Ammon's horn (tissue), 1 donor: ENCODE results near the gene UFC1.
A peak's percentile ranks its signal among the peaks of the same experiment; 100 is the strongest.

Experiments
- DNase-seq: peaks from one replicate; pipeline ENCODE4 v3.0.0-alpha.2; 2016; ENCODE audit warnings: low spot score

UFC1 gene

DNA sequence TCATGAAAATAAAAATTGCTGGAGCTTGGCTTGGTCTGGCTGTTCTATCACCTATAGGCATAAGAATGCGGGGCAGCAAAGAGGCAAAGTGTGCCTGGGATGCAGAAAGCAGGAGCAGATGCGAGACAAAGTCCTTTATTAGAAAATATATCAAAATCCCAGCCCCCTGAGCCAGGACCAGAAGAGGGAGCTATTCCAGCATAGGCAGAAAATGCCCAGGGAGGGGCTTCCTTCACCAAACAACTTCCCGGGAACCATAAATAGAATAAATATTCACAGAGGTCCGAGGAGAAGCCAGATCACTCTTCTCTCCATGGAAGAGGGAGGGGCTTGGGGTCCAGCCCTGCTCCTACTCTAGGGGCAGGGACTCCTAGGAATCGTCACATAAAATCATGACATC lies 17.4 kb downstream of the UFC1 start:
- DNase-seq = no peak

DNA sequence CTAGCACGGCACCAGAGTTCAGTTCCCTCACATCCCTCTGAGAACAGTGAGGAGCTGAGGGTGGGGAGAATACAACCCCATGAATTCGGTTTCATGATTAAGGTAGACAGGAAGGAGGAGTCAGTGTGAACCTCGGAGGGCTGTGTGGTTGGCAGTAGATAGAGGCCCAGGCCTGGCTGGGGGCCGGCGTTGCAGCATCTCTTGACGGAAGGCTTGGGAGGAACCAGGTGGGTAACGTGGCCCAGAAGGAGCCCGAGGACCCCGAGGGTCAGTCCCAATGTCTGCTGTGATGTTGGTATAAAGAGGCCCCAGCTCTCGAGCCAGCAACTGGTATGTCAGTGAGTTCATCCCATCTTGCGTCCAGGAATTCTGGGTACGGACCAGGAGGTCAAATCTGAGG lies 17.9 kb downstream of the UFC1 start:
- no peak for DNase-seq

DNA sequence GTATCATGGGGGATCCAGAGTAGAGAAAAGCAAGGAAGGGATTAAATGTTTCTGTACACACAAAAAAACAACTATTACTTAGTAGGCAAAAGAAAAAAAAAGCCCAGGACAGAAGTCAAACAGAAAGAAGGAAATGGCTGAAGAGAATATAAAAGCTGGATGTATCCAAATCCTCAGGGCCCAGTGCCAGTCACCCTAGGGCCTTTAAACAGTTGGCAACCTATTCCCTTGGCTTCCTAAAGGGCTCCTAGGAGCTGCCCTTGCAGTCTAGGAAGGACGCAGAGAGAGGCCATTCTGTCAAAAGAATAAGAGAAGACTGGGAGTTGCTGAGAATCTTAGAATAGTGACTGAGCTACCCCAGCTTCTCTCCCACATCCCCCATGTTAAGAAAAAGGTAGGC lies 18.6 kb downstream of the UFC1 start:
- no peak for DNase-seq

DNA sequence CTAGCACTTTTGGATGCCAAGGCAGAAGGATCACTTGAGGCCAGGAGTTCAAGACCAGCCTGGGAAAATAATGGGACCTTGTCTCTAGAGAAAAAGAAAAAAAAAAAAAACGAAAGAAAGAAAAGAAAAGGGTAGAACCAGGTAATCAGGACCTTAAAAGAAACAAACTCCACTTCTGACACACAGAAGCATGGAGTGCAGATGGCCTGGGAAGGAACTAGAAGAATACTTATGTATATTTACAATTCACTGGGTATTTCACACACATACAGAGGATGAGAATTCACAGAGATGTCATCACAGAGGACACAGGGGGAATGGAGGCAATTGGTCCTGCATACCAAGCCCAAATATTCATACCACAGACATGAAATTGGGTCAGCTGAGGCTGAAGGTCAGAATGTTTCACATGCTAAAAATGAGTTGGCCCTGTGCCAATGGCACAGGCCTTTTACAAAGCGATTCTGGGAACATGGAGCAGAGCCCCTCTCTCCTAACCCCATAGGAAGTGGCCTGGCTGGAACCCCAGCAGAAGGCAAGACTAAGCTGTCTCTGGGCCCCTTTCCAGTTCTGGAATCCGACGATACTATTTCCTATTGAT lies 19.1 kb downstream of the UFC1 start:
- no peak for DNase-seq

DNA sequence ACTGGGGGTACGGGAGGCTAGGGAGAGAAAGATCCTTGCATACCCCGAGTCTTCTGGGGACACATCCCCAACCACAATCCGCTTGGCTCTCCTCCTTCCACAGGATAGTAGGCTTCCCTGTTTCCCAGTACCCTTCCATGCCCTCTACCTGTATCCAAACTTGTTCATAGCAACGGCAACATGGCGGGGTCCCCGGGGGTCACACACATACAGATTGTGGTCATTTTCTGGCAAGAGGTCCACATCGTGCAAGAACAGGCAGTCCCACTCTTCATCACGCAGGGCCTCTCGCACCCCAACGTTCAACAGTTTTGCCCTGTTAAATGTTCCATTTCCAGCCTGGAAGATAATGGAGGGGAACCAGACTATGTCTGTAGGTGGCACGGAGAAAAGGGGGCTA lies 19.9 kb downstream of the UFC1 start:
- no peak for DNase-seq

DNA sequence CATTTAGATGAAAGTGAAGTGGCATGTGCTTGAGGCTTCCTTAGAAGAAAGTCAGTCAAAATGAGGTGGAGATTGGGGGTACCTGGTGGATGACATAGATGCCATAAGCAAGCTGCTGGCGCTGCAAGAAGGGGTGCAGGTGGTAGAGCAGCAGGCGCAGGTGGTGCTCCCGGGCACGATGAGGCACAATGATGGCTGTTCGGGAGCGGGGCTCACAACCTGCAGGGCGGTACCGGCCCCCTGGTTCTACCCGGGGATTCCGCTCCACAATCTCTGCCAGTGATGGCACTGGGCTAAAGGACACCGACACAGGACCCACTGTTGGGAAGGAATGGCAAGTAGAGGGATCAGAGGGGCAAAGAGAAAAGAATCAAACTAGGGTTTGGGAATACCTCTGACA lies 21.1 kb downstream of the UFC1 start:
- DNase-seq = no peak

DNA sequence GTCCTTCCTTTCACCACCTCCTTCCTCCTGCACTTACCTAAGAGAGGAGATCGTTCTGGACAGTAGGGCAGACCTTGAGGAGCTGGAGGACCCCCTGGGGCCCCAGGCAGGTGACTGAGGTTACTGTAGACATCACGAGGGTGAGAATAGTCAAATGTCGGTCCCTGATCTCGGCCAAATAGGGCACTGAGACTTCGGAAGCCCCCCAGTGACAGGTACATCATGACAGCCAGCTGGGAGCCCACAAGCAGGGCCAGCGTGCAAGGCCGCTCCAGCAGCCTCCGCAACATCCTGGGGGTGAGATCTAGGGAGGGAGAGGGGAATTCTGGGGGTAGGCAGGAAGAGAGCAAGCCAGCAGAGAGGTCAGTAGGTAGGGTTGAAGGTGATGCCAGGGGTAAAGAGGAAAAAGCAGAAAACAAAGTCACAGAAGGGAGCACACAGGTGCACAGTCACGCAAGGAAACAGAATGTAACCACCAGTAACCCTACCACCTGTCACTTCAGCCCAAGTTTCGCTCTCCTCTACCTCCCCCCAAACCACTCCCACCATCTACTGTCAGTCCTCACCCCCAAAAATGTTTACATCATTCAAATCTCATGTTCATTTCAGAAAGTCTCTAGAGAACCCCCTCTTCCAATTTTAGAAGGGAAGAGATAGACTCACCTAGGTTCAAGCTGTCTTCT lies 22.1 kb downstream of the UFC1 start:
- DNase-seq = no peak

DNA sequence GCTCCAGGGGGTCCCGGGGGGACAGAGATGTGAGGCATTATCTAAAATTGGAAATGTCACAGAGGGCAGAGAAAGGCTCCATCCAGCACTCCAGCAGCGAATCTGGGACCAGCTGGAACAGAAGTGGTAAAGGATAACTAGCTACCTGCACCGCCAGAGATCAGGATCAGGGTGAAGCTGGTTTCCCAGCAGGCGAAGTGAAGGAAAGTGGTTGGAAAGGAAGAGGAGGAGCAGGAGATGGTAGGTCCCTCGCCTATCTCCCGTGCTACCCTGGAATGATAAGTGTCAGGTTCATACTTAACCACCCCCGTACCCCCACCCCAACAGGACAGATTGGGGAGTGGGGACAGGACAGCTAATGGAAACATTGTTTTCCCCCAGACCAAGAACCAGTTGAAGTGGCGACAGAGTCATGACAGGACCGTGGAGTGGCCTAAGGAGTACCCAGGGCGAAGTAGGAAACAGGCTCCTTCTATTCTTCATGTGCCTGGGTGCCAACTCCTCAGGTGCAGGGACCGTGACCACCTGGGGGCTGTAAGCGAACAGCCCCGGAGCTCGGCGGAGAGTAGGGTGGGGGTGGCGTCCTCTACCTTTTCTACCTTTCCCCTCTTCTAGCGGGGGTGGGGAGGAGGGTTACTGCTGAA lies 22.8 kb downstream of the UFC1 start:
- DNase-seq = no peak

DNA sequence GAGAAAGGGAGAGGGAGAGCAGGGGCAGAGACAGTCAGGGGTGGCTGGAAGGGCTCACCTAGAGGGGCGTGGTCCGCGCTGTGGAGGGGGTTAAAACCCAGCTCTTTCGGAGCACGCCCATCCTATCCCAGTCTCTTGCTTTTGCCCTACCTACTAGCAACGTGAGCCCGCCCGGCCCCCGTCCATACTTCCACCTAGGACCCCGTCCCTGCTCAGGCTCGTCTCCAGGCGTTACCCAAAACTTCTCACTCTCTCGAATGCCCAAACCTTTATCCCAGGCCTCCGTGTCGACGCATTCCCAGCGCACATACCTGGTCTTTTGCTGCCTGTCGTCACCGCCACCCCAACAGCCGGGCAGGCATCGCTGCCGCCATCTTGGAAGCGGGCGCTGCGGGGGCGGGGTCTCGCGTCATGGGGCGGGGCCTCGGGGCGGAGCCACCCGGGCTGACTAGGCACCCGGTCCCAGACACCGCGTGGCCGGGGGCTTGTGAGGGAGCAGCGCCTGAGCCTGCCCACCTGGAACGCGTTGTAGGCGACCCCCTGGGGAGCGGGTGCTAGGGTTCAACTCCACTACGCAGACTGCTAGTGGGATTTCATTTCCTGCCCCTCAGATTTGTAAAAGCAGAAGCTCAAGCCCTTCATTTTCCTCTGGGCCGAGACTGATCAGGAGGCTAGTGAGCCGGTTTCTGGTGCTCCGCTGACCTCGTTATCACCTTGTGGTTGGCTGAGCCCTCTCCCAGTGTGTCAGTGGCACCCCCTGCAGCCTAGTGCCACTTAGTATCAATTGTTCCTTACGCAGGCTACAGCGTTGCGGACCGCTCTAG lies 23.5 kb downstream of the UFC1 start, which contains the start of gene B4GALT3:
TSS of gene B4GALT3 (minus strand) at position 396 of the 824 bp plus-strand sequence. CDS start 1,447 bp downstream, outside the sequence.
- peak; percentile 90 for DNase-seq

DNA sequence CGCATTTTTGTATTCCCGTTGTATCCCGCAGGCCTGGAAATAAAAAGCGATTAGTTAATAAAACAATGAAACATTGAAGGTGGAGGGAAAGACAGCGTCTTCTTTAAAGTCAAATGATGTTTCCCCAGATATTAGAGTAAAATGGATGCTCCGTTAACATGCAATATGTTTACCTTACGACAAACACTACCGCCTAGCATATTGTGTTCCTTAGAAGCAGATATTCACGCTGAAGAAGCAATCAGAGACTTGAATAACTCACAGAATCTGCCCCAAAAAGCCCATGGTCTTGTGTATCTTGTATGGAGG lies 24.1 kb downstream of the UFC1 start:
- no peak for DNase-seq

DNA sequence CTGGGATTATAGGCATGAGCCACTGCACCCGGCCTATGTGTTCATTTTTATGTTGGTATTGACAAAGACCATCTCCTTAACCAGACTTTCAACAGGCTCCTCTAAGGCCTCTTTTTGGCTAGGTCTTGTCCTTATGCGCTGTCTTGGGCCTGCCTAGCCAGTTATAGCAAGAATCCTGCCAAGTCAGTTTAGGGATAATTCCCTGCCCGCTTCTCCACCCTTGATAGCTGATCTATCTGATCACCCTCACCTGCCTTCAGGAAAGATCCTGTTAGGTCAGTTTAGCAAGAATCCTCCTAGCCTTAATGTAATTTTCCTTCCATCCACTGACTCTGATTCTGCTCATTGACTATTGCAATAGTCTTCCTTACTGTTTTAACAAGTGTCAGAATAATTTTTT lies 25.9 kb downstream of the UFC1 start:
- no peak for DNase-seq

DNA sequence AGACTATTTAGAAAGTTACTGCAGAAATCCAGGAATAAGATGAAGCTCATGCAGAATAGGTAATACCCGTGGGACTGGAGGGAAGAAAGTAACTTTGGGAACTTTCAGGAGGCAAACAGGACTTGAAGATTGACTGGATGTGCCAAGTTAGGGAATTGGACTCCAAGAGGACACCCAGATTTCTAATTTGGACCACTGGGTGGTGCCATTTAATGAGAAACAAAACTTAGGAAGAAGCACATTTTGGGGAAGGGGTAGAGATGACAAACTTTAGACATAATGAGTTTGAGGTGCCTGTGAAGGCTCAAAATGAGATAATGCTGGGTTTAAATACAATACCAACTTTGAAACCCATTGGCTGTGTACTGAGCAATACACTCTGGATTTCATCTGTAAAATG lies 26.9 kb downstream of the UFC1 start:
- DNase-seq = no peak

DNA sequence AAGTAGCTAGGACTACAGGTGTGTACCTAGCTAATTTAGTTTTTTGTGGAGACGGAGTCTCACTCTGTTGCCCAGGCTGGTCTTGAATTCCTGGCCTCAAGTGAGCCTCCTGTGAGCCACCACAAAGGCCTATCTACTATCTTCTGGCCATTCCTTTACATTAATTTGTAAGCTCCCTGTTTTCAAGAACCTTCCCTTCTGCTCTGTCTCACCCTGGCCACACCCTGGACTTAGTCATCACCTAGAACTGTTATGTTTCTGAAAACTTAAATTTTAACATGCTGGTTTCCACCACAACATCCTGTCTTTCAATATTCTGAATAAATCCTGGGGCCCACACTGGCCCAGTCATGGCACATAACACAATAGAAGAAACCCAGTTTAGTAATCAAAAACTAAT lies 28.4 kb downstream of the UFC1 start:
- DNase-seq = no peak

DNA sequence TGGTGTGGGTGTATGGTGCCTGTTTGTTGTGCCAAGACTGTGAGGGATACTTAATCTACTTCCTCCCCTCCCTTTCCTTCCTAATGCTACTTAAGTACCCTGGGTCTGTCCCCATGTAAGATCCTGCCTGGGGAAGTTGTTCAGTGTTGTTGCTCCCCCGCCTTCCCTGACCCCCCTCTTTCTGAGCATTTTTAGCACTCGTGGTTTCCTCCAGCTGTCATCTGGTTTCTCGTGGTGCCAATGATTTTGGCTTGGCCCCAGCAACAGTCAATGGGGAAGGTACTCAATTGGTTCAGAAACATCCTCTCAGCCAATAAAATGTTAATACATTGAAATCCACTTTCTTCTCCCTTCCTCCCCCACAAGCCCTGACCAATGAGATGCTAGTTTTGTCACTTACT lies 31.5 kb downstream of the UFC1 start:
- DNase-seq = peak; percentile 88

DNA sequence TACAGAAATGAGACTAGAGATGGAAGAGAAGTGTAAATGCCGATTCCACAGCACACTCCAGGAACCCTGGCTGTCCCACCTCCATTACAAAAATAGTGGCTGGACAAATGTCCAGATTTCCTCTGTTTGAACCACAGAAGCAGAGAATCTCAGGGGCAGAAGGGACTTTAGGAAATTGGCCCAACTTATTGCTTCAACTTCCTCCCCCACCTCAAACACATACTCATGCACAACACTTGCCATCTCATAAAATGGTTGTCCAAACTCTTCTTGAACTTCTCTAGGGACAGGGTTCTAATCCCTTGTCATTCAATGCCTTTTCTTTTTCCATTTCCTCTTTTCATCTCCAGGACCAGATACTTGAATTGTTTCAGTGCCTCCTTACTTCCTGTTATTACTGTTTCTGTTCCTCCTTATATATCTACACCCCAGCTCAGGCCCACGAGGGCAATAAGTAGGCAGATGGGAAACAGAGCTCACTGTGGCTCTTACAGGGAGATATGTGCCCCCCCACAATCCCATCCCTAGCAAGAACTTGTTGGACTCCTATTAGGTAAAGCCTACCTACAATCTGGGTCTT lies 32.0 kb downstream of the UFC1 start:
- DNase-seq = peak; percentile 61

DNA sequence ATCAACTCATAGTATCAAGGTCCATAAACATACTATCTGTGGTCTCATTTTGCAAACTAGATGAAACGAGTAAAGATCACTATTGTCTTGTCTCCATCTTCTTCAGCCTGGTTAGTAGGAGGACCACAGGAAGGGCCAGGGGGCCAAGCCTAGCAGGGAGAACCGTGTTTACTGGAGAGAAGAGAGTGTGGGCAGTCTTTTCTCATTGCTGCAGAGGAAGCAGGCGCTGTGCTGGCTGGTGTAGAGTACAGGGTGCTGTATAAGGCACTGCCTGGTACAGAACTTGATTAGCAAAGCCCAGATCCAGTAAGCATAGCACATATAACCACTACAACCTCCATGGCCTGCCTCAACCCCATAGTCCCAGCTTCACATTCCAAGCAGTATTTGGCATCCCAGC lies 33.5 kb downstream of the UFC1 start:
- DNase-seq = no peak

DNA sequence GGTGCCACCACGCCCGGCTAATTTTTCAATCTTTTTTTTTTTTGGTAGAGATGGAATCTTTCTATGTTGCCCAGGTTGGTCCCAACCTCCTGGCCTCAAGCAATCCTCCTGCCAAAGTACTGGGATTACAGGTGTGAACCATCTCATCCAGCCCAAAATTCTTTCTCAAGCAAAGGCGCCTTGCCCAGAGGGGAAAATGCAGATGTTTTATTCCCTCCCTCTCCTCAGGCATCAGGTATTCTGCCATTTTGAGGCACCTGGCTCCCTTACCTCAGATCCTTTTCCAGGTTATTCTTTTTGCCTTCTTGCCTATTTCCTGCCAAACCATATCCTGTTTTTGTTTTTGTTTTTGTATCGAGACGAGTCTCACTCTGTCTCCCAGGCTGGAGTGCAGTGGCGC lies 34.6 kb downstream of the UFC1 start:
- DNase-seq = no peak

DNA sequence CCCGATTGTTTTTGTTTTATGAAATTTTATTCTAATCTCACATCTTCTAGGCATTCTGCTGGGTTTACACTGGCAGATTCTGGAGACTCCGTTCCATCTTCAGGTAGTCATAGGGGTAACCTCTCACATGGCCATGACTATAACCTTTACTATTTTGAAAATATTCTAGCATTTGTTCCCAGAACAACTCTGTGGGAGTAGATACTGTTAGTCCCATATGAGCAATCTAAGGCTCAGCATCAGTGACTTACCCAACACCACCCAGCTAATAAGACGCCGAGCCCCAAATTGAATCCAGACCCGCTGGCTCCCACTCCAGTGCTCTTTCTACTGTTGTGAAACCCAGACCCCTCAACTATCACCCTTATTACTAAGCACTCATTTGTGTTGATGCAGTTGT lies 35.3 kb downstream of the UFC1 start:
- no peak for DNase-seq

DNA sequence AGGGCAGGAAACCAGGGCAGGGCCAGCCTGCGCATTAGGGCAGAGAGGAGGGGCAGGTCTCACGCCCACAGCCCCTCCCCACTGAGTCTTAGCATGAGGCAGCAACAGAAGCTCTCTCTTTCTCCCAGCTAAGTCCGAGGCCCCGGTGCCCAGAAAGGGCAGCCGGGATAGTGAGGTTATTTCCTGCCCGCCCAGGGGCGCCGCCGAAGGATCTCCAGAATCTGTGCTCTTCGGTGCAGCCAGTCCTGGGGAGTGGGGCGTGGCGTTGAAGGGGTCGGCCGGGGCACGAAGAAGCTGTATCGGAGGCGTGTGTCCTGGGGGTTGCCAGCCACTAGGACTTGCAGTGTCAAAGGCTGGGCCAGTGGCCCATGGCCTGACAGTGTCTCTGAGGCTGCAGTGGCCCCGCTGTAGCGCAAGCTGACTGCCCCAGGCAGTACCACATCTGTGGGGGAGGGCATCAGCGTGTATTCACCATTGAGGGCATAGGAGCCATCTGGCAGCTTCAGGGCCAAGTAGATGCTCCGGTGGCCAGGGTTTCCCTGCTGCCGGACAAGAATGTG lies 37.3 kb downstream of the UFC1 start:
- DNase-seq = no peak

DNA sequence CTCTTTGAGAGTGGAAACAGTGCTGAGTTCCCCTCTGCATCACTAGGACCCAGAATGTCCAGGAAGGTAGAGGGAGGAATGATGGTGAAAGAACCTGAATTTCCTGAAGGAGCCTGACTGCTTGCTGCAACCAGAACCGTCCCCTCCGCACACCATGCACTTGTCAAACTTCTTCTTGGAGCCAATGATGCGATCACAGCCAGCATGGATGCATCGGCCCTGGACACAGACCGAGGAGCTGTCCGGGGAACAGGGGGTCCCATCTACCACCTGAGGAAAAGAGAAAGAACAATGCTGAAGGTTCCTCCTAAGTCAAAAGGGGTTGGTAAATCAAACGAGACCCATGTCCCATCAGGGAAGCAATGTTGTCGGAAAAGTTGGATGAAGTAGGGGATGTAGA lies 38.2 kb downstream of the UFC1 start:
- DNase-seq = no peak

DNA sequence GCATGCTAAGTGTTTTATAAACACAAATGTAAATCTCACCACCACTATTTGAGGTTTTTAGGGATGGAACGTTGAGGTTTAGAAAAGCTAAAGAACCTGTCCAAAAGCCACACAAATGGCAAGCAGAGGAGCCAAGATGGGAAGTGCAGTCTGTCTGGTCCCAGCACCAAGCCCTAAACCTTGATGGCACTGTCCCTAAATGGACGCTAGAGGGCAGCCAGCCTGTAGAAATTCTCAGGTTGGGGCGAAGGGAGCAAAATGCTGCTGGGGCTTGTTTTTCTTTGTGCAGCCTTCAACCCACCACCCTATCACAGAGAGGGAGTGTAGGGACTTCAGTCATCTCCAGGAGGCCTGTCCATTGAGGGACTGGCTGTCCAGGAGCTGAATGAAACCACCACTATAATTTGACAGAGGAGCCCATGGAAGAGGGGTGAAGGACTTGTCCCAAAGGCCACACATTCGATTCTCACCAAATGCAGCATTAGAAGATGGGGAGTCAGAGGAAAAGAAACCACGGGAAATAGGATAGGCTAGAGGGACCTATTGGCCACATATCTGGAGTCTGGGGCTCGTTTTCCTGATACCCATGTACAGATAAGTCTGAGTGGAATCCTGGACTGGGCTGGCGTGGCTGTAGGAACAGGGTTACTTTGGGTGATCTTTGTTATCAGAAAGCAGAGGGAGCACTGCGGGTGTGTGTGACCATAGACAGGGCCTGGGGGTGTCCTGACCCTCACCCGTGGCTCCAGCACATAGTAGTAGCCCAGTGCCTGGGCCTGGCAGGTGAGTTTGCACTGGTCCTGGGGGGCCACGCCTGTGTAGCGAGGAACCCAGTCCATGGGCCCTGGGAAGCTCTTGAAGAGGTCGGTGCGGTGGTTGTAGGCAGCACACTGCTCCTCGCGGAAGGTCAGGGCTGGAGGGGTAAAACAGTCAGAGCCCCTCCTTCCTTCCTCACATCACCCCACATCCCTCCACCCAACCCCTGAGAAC lies 39.0 kb downstream of the UFC1 start:
- peak; percentile 90 for DNase-seq
